RWPE1 (cell line): ENCODE data around the gene RUFY2.
"Not testable (repeated sequence)": the region's sequence is repeated elsewhere in the genome, so short reads cannot be mapped to it uniquely, and the experiment has no call there.

Experiments
- CTCF ChIA-PET: fragments of 350-600 bp; sonication (Branson Sonifier 250); formaldehyde crosslinking; extraction: SDS; loops from one replicate; lab custom pipeline; 2021; lab: Yijun Ruan, JAX
- POLR2A ChIA-PET: fragments of 400-600 bp; formaldehyde crosslinking; extraction: SDS; loops from one replicate; lab custom pipeline; 2020; ENCODE audit warnings: antibody characterized with exemption; ENCODE audit not compliant: low non-redundant PET; lab: Yijun Ruan, JAX
- DNase-seq: peaks from one replicate; pipeline ENCODE4 v3.0.0; 2012; ENCODE audit warnings: low spot score
- H3K27ac ChIP-seq: fragments of 450-650 bp; 2 replicates; pipeline ENCODE4 v1.5.1; 2017
- TF ChIP-seq, protein P1 (sequence below): fragments of 450-650 bp; conservative IDR thresholded peaks from 2 replicates; pipeline ENCODE4 v1.5.1; 2017; ENCODE audit warnings: low read depth, mild to moderate bottlenecking

The RUFY2 gene, protein sequence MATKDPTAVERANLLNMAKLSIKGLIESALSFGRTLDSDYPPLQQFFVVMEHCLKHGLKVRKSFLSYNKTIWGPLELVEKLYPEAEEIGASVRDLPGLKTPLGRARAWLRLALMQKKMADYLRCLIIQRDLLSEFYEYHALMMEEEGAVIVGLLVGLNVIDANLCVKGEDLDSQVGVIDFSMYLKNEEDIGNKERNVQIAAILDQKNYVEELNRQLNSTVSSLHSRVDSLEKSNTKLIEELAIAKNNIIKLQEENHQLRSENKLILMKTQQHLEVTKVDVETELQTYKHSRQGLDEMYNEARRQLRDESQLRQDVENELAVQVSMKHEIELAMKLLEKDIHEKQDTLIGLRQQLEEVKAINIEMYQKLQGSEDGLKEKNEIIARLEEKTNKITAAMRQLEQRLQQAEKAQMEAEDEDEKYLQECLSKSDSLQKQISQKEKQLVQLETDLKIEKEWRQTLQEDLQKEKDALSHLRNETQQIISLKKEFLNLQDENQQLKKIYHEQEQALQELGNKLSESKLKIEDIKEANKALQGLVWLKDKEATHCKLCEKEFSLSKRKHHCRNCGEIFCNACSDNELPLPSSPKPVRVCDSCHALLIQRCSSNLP

DNA sequence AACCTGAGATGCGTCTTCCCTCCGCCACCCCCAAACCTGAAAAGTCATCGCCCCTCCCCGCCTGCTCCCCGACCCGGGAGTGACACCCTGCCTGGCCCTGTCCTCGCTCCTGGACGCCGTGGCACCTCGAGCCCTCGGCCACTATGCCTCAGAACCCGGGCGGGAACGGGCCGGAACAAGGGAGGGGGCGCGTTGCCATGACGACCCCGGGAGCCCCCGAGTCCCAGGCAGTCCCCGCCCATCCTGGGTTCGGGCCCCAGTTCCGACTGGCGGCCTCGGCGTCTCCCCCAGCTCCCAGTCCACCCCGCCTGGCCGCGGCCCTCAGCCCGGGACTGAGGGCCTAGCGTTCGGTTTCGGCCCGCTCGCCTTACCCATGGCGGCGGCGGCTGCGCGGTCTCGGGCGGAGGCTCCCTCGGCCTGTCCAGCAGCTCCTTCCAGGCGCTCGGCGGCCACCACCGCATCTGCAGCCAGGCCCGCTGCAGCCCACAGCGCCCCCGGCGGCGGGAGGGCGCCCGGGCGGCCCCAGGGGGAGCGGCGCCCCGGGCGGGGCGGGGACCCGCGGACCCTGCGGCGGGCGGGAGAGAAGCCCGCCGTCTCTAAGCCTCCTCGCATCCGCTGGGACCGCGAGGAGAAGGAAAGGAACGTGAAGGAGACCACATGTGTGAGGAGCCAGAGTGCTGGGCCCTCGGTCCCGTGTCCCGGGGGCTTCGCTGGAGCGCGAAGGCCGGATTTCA, at the start of gene RUFY2:
TSS of gene RUFY2 (minus strand) at position 463 of the 734 bp plus-strand sequence. CDS start at position 375, 88 bp downstream.
- peak within 1 kb of the TSS; percentile 84 for H3K27ac ChIP-seq
- TF ChIP-seq, protein P1, sequence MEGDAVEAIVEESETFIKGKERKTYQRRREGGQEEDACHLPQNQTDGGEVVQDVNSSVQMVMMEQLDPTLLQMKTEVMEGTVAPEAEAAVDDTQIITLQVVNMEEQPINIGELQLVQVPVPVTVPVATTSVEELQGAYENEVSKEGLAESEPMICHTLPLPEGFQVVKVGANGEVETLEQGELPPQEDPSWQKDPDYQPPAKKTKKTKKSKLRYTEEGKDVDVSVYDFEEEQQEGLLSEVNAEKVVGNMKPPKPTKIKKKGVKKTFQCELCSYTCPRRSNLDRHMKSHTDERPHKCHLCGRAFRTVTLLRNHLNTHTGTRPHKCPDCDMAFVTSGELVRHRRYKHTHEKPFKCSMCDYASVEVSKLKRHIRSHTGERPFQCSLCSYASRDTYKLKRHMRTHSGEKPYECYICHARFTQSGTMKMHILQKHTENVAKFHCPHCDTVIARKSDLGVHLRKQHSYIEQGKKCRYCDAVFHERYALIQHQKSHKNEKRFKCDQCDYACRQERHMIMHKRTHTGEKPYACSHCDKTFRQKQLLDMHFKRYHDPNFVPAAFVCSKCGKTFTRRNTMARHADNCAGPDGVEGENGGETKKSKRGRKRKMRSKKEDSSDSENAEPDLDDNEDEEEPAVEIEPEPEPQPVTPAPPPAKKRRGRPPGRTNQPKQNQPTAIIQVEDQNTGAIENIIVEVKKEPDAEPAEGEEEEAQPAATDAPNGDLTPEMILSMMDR, result peak; percentile 96
- peak; percentile 83 for DNase-seq
- ChIA-PET POLR2A (no interaction called here), CTCF (interaction anchor here (0.5 to 1.8 kb wide), 21 partner anchors 8 to 559 kb away, joined by 3 to 13 read pairs (median 3); partner anchors contain the start of genes CCAR1 and STOX1)

DNA sequence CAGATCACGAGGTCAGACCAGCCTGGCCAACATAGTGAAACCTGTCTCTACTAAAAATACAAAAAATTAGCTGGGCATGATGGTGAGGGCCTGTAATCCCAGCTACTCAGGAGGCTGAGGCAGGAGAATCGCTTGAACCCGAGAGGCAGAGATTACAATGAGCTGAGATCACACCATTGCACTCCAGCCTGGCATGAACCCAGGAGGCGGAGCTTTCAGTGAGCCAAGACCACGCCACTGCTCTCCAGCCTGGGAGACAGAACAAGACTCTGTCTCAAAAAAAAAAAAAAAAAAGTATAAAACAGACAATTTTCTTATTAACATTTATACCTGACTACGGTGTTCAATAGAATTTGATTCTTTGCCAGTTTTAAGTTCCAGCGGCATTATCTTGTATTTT, 42.6 kb upstream of the RUFY2 start:
- POLR2A ChIA-PET, DNase-seq: not testable (repeated sequence)
- CTCF ChIA-PET, result interaction anchor here (0.6 to 0.7 kb wide), 2 partner anchors 43 to 346 kb away, joined by 4 to 5 read pairs; partner anchors contain the start of gene RUFY2
- peak overlapping the region; percentile 23 for H3K27ac ChIP-seq

DNA sequence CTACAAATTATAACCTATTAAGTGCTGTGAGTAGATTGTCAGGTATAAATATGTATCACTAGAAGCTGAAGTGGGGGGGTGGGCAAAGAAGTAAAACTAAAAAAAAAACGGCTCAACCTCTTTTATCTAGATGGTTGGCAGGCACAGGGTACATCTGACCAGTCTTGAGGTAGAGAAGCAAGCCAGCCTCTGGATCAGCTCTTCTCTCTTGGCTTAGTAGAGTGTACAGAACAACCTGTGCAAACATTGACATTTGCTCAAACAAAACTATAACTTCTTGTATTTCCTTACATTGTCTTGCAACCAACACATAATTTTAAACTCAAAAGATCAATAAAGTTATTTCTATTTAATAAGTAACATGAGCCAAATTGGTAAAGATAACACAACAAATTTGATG, 39.1 kb upstream of the RUFY2 start:
- POLR2A ChIA-PET, result interaction anchor here (0.6 kb wide), 1 partner anchor 210 kb away, joined by 3 read pairs; no protein-coding TSS in a partner anchor
- TF ChIP-seq, protein P1, result no peak

DNA sequence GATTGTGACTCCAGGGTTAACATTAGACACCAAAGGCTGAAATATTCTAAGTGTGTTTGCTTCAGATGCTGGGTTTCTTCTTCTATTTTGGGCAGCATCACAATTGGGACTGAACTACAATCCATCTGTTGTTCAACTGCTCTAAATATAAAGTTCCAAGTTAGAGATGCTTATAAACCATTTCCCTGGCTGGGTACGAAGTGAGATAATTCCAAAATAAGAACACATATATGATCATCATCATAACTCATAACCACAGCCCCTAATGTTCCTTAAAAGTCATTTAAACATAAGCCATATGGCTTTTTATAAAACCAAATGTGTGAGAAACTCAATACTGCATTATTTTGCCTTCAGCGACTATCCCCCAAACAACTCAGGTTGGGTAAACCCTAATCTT, 35.9 kb upstream of the RUFY2 start:
- H3K27ac ChIP-seq, result no peak overlapping the region
- TF ChIP-seq, protein P1, result no peak
- ChIA-PET POLR2A (no interaction called here), CTCF (interaction anchor here (0.6 kb wide), 1 partner anchor 19 kb away, joined by 3 read pairs; no protein-coding TSS in a partner anchor)
- no peak for DNase-seq

More for the DNA sequence above, 39.1 kb upstream of the RUFY2 start:
- H3K27ac ChIP-seq, result no peak overlapping the region
- CTCF ChIA-PET, result interaction anchor here (0.7 kb wide), 1 partner anchor 39 kb away, joined by 4 read pairs; no protein-coding TSS in a partner anchor
- no peak for DNase-seq

DNA sequence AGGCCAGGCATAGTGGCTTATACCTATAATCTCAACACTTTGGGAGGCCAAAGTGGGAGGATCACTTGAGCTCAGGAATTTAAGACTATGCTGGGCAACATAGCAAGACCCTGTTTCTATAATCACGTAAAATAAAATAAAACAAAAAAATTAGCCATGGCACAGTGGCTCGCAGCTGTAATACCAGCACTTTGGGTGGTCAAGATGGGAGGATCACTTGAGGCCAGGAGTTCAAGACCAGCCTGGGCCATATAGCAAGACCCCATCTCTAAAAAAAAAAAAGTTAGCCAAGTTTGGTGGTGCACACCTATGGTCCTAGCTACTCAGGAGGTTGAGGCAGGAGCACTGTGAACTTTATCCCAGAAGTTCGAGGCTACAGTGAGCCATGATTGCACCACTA, 33.8 kb upstream of the RUFY2 start:
- TF ChIP-seq, protein P1, result no peak
- no peak for DNase-seq
- H3K27ac ChIP-seq, result no peak overlapping the region
- POLR2A ChIA-PET, result interaction anchor here (0.6 kb wide), 1 partner anchor 9 kb away, joined by 3 read pairs; no protein-coding TSS in a partner anchor
- CTCF ChIA-PET, result interaction anchor here (0.6 to 1.1 kb wide), 3 partner anchors 10 to 43 kb away, joined by 3 to 4 read pairs (median 4); no protein-coding TSS in a partner anchor

DNA sequence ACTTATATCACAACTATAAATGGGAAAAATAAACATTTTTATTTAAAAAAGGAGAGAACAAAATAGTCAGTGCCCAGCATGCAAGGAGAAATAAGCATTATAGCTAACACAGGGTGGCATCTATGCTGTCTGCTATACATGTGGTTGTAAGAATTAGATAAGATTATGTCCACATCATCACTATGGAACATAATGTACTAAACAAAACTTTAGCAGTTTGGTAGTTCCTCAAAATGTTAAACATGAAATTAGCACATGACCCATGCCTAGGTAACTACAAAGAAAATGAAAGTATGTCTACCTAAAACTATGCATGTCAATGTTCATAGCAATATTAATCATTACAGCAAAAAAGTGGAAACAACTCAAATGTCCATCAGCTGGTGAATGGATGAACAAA, 28.7 kb upstream of the RUFY2 start:
- TF ChIP-seq, protein P1, result no peak
- no peak overlapping the region for H3K27ac ChIP-seq
- ChIA-PET CTCF (no interaction called here), POLR2A (no interaction called here)
- DNase-seq, result no peak
